Measurements from ENCODE around the gene SCIN.

The SCIN gene

DNA sequence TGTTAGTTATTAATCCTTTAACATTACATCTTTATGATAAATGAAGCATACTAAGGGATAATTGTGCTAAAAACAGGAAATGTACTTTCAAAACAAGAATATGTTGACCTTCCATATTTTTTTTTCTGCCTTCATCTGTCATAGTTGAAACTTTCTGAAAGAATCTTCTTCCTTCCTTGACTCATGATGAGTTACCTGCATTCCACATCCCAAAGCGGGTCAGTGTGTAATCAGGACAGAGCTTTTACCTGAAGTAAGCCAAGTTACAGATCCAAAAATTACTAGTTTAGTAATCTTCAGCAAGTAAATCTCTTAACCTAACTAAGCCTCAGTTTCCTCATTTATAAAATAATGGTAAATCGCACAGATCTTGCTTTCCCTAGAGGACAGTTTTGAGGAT, 103.5 kb downstream of the SCIN start:
- TF ChIP-seq, protein P1, sequence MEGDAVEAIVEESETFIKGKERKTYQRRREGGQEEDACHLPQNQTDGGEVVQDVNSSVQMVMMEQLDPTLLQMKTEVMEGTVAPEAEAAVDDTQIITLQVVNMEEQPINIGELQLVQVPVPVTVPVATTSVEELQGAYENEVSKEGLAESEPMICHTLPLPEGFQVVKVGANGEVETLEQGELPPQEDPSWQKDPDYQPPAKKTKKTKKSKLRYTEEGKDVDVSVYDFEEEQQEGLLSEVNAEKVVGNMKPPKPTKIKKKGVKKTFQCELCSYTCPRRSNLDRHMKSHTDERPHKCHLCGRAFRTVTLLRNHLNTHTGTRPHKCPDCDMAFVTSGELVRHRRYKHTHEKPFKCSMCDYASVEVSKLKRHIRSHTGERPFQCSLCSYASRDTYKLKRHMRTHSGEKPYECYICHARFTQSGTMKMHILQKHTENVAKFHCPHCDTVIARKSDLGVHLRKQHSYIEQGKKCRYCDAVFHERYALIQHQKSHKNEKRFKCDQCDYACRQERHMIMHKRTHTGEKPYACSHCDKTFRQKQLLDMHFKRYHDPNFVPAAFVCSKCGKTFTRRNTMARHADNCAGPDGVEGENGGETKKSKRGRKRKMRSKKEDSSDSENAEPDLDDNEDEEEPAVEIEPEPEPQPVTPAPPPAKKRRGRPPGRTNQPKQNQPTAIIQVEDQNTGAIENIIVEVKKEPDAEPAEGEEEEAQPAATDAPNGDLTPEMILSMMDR (IDR thresholded peaks at IDR 0.05; ENCODE audit: low read depth, low read length, missing control alignments): no peak
- no peak overlapping the region for H3K4me3 ChIP-seq (ENCODE audit: low read depth, low read length)
- no peak for DNase-seq (ENCODE audit: low read depth)

DNA sequence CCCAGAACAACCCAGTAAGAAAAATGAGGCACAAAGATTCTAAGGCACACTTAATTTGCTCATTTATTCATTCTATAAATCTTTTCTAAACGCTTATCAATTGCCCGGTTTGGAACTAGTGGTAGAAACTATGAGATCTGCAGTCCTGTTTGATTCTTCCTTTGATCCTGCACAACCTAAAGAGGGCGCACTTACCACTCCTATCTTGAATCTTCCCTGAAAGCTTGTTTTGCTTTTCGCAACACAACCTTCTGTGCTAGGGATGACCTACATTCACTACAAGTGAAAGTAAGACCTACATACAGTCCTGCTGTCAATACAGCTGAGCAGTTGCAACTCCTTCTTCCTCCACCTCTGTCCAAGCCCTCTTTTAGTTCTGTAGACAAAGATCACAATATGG, 104.3 kb downstream of the SCIN start:
- peak; percentile 22 for DNase-seq (ENCODE audit: low read depth)
- no peak overlapping the region for H3K4me3 ChIP-seq (ENCODE audit: low read depth, low read length)
- TF ChIP-seq, protein P1 (IDR thresholded peaks at IDR 0.05; ENCODE audit: low read depth, low read length, missing control alignments): peak; percentile 51

DNA sequence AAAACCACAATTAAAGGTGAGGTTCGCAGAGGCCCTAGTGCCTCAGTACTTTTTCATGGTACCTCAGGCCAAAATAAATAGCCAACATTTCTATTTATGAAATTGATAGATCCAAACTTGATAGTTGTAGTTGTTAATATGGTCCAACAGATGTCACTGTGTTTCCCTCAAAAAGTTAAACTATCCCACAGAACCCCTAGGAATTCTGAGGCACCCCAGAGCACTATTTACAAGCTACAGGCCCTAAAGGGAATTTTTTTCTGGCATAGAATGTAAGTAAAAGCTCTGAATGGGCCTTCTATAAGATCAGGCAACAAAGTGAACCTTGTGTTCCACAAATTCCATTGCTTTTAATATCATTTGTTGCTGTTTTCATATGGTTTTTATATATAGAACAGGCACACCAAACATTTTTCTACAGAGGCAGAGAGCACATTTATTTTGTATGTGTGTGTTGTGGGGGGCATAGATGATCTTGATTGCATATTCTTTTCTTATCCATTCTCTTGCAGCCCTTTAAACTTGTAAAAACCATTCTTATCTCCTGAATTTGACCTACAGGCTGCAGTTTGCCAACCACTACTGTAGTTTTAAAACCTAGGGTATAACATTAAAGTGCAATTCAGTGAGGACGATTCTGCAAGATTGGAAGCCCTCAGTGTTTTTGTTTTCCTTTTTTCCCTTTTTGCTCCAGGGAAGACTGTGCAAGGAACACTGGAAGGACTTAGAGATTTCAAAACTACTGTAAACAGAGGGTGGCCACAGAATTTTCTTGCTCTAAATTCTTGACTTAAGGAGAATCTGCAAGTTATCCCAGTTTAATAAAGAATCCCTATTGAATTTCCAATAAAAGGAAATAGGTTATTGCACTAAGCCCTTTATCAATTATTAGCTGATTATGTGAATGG, 113.4 kb downstream of the SCIN start:
- TF ChIP-seq, protein P1 (IDR thresholded peaks at IDR 0.05; ENCODE audit: low read depth, low read length, missing control alignments): peak; percentile 6
- H3K4me3 ChIP-seq (ENCODE audit: low read depth, low read length): no peak overlapping the region
- DNase-seq (ENCODE audit: low read depth): no peak

DNA sequence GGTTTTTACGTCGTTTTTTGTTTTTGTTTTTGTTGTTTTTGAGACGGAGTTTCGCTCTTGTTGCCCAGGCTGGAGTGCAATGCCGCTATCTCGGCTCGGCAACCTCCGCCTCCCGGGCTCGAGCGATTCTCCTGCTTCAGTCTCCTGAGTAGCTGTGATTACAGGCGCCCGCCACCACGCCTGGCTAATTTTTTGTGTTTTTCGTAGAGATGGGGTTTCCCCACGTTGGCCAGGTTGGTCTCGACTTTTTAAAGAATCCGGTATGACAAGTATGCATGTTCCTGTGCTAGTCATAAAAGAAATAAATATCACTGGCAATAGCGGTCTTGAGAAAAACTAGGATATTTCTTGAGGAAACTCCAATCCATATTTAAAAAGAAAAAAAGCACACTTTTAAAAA, 114.2 kb downstream of the SCIN start:
- no peak overlapping the region for H3K4me3 ChIP-seq (ENCODE audit: low read depth, low read length)
- no peak for DNase-seq (ENCODE audit: low read depth)
- TF ChIP-seq, protein P1 (IDR thresholded peaks at IDR 0.05; ENCODE audit: low read depth, low read length, missing control alignments): no peak

DNA sequence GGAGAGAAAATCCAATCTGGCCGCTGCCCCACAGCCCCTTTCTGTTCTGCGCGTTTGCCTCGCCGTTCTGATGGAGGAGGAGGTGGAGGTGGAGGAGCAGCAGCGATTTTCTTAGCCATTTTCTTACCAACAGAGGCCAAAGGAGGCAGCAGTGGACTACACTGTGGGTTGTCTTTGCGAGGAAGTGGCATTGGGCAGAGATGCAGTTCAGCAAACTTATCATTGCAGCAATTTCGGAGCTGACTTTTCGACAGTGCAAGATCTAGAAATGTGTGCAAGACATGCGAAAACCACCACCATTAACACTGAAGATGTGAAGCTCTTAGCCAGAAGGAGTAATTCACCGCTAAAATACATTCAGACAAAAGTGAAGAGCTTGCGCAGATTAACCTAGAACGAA, 115.0 kb downstream of the SCIN start:
- TF ChIP-seq, protein P1 (IDR thresholded peaks at IDR 0.05; ENCODE audit: low read depth, low read length, missing control alignments): peak; percentile 12
- no peak for DNase-seq (ENCODE audit: low read depth)
- no peak overlapping the region for H3K4me3 ChIP-seq (ENCODE audit: low read depth, low read length)

DNA sequence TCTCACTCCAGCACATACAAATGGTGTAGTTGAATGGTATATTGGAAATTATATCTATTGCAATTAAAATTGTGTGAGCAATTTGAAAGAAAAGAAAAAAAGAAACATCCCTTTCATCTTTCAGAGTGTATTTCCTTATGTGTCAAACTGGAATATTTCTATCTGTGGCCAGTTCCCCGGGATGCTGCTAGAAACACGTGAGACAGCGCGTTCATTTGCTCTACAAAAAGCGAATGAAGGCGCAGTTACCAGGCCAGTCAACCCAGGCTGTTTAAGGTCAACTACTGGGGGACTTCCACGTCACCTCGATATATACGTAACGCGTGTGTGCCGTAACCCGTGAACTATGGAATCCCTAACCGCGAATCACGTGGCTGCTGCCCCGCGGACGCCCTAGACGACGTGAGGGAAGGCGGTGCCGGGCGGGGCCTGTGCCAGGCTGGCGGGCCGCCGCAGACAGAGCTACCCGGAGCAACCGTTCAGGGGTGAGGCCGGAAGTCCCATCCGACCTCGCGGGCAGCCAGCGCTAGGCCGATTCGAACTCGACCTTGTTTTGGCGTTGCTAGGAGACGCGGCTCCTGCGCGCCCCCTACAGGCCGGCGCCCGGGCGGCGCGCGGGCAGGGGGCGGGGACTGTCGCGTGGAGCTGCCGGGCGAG, 115.8 kb downstream of the SCIN start:
- TF ChIP-seq, protein P1 (IDR thresholded peaks at IDR 0.05; ENCODE audit: low read depth, low read length, missing control alignments): peak; percentile 78
- H3K4me3 ChIP-seq (ENCODE audit: low read depth, low read length): peak overlapping the region; percentile 69
- DNase-seq (ENCODE audit: low read depth): peak; percentile 75
